ENCODE measurements around the gene NOTCH2. TPM values are rescaled to one million over a fixed set of nuclear protein-coding genes. Genes with fewer than 3 reads are reported as not detected.
A peak's percentile ranks its signal among the peaks of the same experiment; 100 is the strongest.

The NOTCH2 gene
- total RNA-seq, 3 donors from 2014 or later (not counting 1 experiment from before 2014, with no cell fraction given) = 74.7 to 136 (median 97.4) TPM

GRCh38 chr1:119959268-119960220 lies 109.9 kb downstream of the NOTCH2 start:
- H3K9me3 Mint-ChIP-seq = no peaks in the 10 kb centered on the region
- Histone ChIP-seq H3K27me3 (ENCODE audit: control insufficient read depth, insufficient read depth, low read length) (no peaks in the 10 kb centered on the region), H3K9me3 (ENCODE audit: control insufficient read depth, insufficient read depth, low read length) (no peaks in the 10 kb centered on the region), H3K4me1 (ENCODE audit: control insufficient read depth, insufficient read depth, low read length) (no peaks in the 10 kb centered on the region), H3K36me3 (ENCODE audit: control insufficient read depth, insufficient read depth, low read length) (peaks cover 43% of the 10 kb centered on the region), H3K4me3 (ENCODE audit: low read length) (no peak overlapping the region), H3K27ac (ENCODE audit: low read length) (no peak overlapping the region)
- ATAC-seq (no peak), DNase-seq (no peak)
- WGBS (ENCODE audit: insufficient coverage) = 94% methylated on average over 6 of the region's 7 CpGs
- no peak overlapping the region for H3K27ac Mint-ChIP-seq
- H3K36me3 Mint-ChIP-seq = no peaks in the 10 kb centered on the region
- no peak for TF ChIP-seq CTCF (IDR thresholded peaks at IDR 0.05)
- H3K27me3 Mint-ChIP-seq (ENCODE audit: low read depth in 2 of 2) = no peaks in the 10 kb centered on the region
- intact Hi-C loops (cut with micrococcal nuclease) = no loop called here
- H3K4me3 Mint-ChIP-seq = no peak overlapping the region
- H3K4me1 Mint-ChIP-seq = peaks cover 6 to 10% of the 10 kb centered on the region in 2 donors

- ATAC-seq (no peak), DNase-seq (no peak)
- Mint-ChIP-seq H3K36me3 (peaks cover 10% of the 10 kb centered on the region), H3K9me3 (no peaks in the 10 kb centered on the region), H3K4me3 (no peak overlapping the region), H3K27me3 (ENCODE audit: low read depth in 2 of 2) (no peaks in the 10 kb centered on the region), H3K4me1 (peaks cover 6 to 10% of the 10 kb centered on the region in 2 donors), H3K27ac (peak overlapping the region in 1 of 2 donors; percentile 15)
- Histone ChIP-seq H3K27ac (ENCODE audit: low read length) (no peak overlapping the region), H3K4me1 (ENCODE audit: control insufficient read depth, insufficient read depth, low read length) (no peaks in the 10 kb centered on the region), H3K9me3 (ENCODE audit: control insufficient read depth, insufficient read depth, low read length) (no peaks in the 10 kb centered on the region), H3K36me3 (ENCODE audit: control insufficient read depth, insufficient read depth, low read length) (peaks cover 46% of the 10 kb centered on the region), H3K4me3 (ENCODE audit: low read length) (no peak overlapping the region), H3K27me3 (ENCODE audit: control insufficient read depth, insufficient read depth, low read length) (no peaks in the 10 kb centered on the region)
- no peak for TF ChIP-seq CTCF (IDR thresholded peaks at IDR 0.05)
- intact Hi-C loops (cut with micrococcal nuclease) = no loop called here
- 86% methylated on average over 1 of the region's 1 CpG for WGBS (ENCODE audit: insufficient coverage)
Measured at GRCh38 chr1:119958223-119958622, 111.2 kb downstream of the NOTCH2 start.

DNA sequence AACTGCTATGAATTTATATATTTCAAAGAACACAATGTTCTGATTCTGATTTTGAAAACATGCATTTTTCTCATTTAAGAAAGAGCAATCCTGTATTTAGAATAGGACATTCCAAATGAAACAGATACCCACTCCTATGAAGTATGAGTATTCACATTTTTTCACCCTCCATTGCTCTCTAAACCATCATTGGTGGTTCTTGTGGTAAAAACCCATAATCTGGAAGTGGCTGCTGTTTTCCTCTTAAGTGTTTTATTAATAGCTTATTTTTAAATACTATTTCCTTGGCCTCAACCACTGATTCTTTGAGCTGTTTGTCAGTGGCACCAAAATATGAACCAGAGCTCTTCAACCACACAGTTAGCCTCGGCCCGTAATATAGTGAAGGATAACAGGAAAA lies 113.2 kb downstream of the NOTCH2 start:
- no peaks in the 10 kb centered on the region for H3K27me3 ChIP-seq (ENCODE audit: control insufficient read depth, insufficient read depth, low read length)
- Mint-ChIP-seq H3K9me3 (no peaks in the 10 kb centered on the region), H3K4me3 (no peak overlapping the region), H3K27me3 (ENCODE audit: low read depth in 2 of 2) (no peaks in the 10 kb centered on the region), H3K27ac (no peak overlapping the region), H3K36me3 (peaks cover 12% of the 10 kb centered on the region), H3K4me1 (peaks cover 6 to 10% of the 10 kb centered on the region in 2 donors)
- intact Hi-C loops (cut with micrococcal nuclease) = no loop called here
- H3K36me3 ChIP-seq (ENCODE audit: control insufficient read depth, insufficient read depth, low read length) = peaks cover 55% of the 10 kb centered on the region
- H3K4me1 ChIP-seq (ENCODE audit: control insufficient read depth, insufficient read depth, low read length) = no peaks in the 10 kb centered on the region
- no peak overlapping the region for H3K4me3 ChIP-seq (ENCODE audit: low read length)
- 63% methylated on average over 2 of the region's 2 CpGs for WGBS (ENCODE audit: insufficient coverage)
- no peaks in the 10 kb centered on the region for H3K9me3 ChIP-seq (ENCODE audit: control insufficient read depth, insufficient read depth, low read length)
- TF ChIP-seq CTCF (IDR thresholded peaks at IDR 0.05) = no peak
- no peak for ATAC-seq
- no peak overlapping the region for H3K27ac ChIP-seq (ENCODE audit: low read length)
- DNase-seq = no peak
